Cardiac fibroblast (primary cell): ENCODE measurements around the gene TEX36.
A peak's percentile ranks its signal among the peaks of the same experiment; 100 is the strongest.

ENCODE experiments used
- DNase-seq, 2 donors: peaks; one replicate each; pipeline versions ENCODE4 v3.0.0 to v3.0.0-alpha.2; 2010; ENCODE audit warnings: low read depth in 2 of 2
- H3K4me3 ChIP-seq, 2 donors: replicated peaks in 1 of 2; 1 replicate in 1 of 2; 2 replicates in 1 of 2; pipeline ENCODE4 v1.5.1; 2011; ENCODE audit warnings: low read depth in 2 of 2, low read length in 2 of 2, mild to moderate bottlenecking in 2 of 2, moderate library complexity in 1 of 2
- TF ChIP-seq, protein P1 (sequence below): IDR thresholded peaks from one replicate; pipeline ENCODE4 v1.5.1; 2011; ENCODE audit warnings: low read depth, mild to moderate bottlenecking, low read length, inconsistent platforms

Gene TEX36, protein sequence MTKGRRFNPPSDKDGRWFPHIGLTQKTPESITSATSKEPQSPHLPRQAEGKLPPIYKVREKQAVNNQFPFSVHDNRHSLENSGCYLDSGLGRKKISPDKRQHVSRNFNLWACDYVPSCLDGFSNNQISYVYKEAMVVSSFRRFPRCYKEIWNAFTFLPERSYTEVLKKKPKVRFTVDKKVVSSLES

DNA sequence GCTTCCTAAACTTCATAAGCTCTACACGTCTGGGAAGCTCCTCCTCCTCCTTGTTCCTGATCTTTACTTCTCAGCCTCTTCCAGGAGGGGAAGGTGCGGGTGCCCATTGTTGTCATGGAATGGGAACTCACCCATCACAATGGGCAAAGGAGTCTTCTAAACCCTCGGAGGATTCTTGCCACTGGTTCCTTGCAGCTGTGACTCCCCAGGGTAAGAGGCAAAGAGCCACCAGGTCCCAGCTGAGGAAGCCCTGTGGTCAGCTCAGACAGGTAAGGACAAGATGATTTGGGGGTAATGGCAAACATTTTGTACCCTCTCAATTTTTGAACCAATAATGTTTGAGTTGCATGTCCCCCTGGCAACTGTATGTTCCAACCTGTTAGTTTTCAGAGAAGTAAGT is at the start of gene TEX36:
TEX36 (minus strand) TSS at position 101 of the 400 bp plus-strand sequence. CDS start 174 bp downstream, outside the sequence.
- H3K4me3 ChIP-seq = no peak within 1 kb of the TSS
- no peak for DNase-seq
- TF ChIP-seq, protein P1, sequence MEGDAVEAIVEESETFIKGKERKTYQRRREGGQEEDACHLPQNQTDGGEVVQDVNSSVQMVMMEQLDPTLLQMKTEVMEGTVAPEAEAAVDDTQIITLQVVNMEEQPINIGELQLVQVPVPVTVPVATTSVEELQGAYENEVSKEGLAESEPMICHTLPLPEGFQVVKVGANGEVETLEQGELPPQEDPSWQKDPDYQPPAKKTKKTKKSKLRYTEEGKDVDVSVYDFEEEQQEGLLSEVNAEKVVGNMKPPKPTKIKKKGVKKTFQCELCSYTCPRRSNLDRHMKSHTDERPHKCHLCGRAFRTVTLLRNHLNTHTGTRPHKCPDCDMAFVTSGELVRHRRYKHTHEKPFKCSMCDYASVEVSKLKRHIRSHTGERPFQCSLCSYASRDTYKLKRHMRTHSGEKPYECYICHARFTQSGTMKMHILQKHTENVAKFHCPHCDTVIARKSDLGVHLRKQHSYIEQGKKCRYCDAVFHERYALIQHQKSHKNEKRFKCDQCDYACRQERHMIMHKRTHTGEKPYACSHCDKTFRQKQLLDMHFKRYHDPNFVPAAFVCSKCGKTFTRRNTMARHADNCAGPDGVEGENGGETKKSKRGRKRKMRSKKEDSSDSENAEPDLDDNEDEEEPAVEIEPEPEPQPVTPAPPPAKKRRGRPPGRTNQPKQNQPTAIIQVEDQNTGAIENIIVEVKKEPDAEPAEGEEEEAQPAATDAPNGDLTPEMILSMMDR = no peak

DNA sequence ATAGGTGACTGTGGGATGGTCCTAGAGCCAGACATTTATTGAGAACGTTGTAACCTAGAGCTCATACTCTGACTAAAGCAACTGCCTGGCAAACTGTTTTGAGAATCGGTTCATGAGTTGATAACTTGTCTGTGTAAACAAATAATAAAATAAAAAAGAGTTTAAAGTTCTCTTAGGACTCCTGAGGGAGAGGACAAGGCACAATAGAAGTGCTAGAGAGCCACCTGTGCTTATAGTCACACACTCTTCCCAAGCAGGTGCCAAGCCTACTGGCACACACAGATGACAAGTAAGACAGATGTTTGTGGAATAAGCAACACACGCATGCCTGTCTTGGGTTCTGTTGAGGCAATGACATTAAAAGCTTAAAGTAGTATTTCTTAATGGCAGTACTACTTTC is 44.5 kb upstream of the TEX36 start:
- no peak for DNase-seq
- TF ChIP-seq, protein P1 = no peak
- no peak overlapping the region for H3K4me3 ChIP-seq

DNA sequence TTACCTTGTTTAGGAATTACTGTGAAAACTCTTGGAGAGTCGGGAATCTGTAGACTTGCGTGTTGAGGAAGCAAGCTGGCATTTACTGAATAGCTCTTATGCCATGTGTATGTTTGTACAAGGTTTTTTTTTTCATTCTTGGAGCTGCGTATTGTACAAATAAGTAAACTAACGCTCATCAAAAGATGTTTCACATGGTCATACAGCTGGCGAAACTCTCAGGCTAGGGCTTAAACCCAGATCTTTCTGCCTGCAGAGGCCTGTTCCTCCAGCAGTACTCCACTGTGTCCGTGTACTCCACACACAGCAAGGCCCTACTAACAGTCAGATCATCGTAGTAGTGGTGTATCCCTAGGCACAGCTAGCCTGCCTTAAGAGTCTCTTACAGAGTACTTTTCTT is 44.0 kb upstream of the TEX36 start:
- TF ChIP-seq, protein P1 = no peak
- no peak overlapping the region for H3K4me3 ChIP-seq
- no peak for DNase-seq

DNA sequence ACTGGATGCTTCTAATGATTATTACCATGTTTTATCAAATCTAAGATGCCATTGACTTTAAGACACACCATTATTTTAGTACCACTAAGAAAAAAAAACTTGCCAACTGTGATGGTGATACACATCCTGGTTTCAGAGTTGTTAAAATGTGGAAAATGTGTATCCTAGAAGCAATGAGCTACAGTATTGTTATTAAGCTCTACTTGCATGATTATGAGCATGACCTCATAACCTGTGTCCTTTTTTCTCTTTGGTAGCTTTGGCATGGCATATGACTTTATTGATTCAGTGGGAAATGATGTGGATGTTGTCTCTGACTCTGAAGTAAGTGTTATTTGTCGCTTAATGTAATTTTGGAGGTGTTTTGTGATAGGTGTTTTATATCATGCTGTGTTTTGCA is 39.8 kb upstream of the TEX36 start:
- TF ChIP-seq, protein P1 = no peak
- no peak for DNase-seq
- H3K4me3 ChIP-seq = no peak overlapping the region

DNA sequence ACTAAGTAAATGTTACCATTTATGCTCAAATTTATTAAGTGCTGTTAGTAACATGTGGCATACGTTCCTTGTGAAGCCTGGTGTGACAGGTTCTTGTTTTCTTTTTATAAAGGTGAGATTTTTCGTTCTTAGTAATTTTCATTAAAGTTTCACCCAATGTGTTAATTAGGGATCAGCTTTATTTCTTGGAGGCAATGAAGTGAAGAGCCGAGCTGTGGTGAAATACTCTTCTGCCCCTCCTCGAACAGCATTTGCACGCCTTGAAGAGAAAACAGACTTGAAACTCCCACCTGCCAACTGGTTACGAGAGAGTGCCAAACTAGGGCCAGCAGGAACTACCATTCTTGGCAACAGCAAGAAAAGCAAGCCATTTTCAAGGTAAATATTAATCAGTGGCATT is 38.1 kb upstream of the TEX36 start:
- no peak overlapping the region for H3K4me3 ChIP-seq
- TF ChIP-seq, protein P1 = no peak
- DNase-seq = no peak

DNA sequence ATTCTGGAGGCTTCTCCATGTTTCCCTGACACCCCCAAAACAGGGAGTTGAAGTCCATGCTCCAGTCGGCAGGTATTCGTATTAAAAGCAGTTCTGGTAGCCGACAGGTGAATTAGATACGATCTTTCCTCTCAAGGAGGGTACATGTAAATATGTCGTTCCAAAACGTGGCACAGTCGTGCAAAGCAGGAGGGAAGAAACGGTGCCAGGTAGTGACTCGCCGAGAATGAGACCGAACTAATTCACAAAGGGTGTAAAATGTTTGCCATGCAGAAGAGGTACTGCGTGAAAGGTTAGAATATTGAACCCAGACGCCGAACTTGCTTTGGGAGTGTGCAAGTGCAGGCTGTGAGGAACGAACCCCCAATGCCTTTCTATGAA is 37.0 kb upstream of the TEX36 start:
- DNase-seq = peak in 1 of 2 donors; percentile 5
- TF ChIP-seq, protein P1 = no peak
- H3K4me3 ChIP-seq = peak overlapping the region; percentile 97 to 98
